Measurements from ENCODE around the gene FCER2. TPM values are rescaled to one million over a fixed set of nuclear protein-coding genes. Genes with fewer than 3 reads are reported as not detected.

The FCER2 gene
- polyA plus RNA-seq, 5 donors, result 0.11 to 0.67 (median 0.31) TPM

- no peak for DNase-seq
These were observed 21.9 kb downstream of the FCER2 start for GRCh38 chr19:7679771-7680605.

GRCh38 chr19:7678971-7679751 is 22.8 kb downstream of the FCER2 start:
- DNase-seq, result no peak

GRCh38 chr19:7677669-7678311 is 24.1 kb downstream of the FCER2 start:
- no peak for DNase-seq

- no peak for DNase-seq
These were observed 25.1 kb downstream of the FCER2 start, which contains the start of gene MCEMP1 for GRCh38 chr19:7676854-7677253. Gene MCEMP1 (plus strand): TSS chr19:7677090. CDS start chr19:7677121, 31 bp downstream.

GRCh38 chr19:7676376-7676775 is 25.6 kb downstream of the FCER2 start:
- no peak for DNase-seq

GRCh38 chr19:7674010-7675005 is 27.6 kb downstream of the FCER2 start:
- peak in 1 of 2 donors; percentile 33 for DNase-seq

GRCh38 chr19:7672522-7672921 is 29.4 kb downstream of the FCER2 start:
- DNase-seq, result no peak

GRCh38 chr19:7670790-7671189 is 31.1 kb downstream of the FCER2 start:
- DNase-seq, result no peak

GRCh38 chr19:7670150-7670783 is 31.7 kb downstream of the FCER2 start:
- DNase-seq, result no peak

GRCh38 chr19:7669641-7670040 is 32.3 kb downstream of the FCER2 start:
- no peak for DNase-seq

GRCh38 chr19:7668842-7669241 is 33.1 kb downstream of the FCER2 start, which contains the start of gene RETN:
Gene RETN (plus strand): TSS chr19:7669049. CDS start chr19:7669327, 278 bp downstream.
- no peak for DNase-seq

- DNase-seq, result peak; percentile 69 to 76
These were observed 36.9 kb downstream of the FCER2 start for GRCh38 chr19:7665076-7665475.

- DNase-seq, result no peak
These were observed 38.2 kb downstream of the FCER2 start for GRCh38 chr19:7663706-7664105.

GRCh38 chr19:7662657-7663056 is 39.3 kb downstream of the FCER2 start:
- DNase-seq, result no peak

GRCh38 chr19:7661744-7662538 is 40.0 kb downstream of the FCER2 start:
- no peak for DNase-seq

- no peak for DNase-seq
These were observed 43.7 kb downstream of the FCER2 start for GRCh38 chr19:7658219-7658686.

- DNase-seq, result no peak
These were observed 44.7 kb downstream of the FCER2 start for GRCh38 chr19:7657131-7657751.

- no peak for DNase-seq
These were observed 46.4 kb downstream of the FCER2 start for GRCh38 chr19:7655581-7655980.

GRCh38 chr19:7654401-7654800 is 47.5 kb downstream of the FCER2 start:
- no peak for DNase-seq

All from right lung (tissue), 5 donors.